ENCODE measurements around the gene SH3RF3.

Gene SH3RF3

DNA sequence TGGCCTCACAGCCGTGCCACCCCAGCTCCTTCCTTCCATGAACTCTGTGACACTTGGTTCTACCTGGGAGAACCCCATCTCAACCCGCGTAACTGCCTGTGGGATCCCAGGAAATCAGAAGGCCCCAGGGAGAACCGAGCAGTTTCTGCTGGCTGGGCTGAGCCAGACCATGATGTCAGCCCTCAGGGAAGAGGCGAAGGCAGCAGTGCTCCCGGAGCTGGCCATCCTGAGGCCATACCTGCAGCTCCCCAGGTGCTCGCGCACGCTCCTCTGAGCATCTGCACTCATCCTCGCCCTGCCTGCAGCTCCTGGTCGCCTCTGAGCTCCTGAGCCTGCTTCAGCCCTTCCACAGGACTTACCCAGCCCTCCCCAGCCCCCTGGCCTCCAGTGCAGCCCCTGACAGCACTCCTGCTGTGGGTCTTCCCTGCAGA, 298.7 kb downstream of the SH3RF3 start:
- Histone ChIP-seq H3K4me2 (no peak overlapping the region), H3K36me3 (ENCODE audit: insufficient read depth) (no peaks in the 10 kb centered on the region), H3K27me3 (ENCODE audit: insufficient read depth, low read depth) (no peaks in the 10 kb centered on the region), H3K4me3 (IDR thresholded peaks at IDR 0.05; ENCODE audit: insufficient read depth, low read depth, low read length) (no peak overlapping the region), H3K27ac (no peak overlapping the region), H4K20me1 (ENCODE audit: insufficient read depth) (no peaks in the 10 kb centered on the region), H3K4me1 (ENCODE audit: low read depth, poor library complexity, severe bottlenecking) (no peaks in the 10 kb centered on the region), H2AFZ (ENCODE audit: low read depth) (no peak overlapping the region), H3K9ac (no peak overlapping the region), H3K79me2 (ENCODE audit: insufficient read depth, low read depth) (no peaks in the 10 kb centered on the region)
- TF ChIP-seq, protein P1, sequence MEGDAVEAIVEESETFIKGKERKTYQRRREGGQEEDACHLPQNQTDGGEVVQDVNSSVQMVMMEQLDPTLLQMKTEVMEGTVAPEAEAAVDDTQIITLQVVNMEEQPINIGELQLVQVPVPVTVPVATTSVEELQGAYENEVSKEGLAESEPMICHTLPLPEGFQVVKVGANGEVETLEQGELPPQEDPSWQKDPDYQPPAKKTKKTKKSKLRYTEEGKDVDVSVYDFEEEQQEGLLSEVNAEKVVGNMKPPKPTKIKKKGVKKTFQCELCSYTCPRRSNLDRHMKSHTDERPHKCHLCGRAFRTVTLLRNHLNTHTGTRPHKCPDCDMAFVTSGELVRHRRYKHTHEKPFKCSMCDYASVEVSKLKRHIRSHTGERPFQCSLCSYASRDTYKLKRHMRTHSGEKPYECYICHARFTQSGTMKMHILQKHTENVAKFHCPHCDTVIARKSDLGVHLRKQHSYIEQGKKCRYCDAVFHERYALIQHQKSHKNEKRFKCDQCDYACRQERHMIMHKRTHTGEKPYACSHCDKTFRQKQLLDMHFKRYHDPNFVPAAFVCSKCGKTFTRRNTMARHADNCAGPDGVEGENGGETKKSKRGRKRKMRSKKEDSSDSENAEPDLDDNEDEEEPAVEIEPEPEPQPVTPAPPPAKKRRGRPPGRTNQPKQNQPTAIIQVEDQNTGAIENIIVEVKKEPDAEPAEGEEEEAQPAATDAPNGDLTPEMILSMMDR (conservative IDR thresholded peaks at IDR 0.05; ENCODE audit: low read depth, low read length): no peak

DNA sequence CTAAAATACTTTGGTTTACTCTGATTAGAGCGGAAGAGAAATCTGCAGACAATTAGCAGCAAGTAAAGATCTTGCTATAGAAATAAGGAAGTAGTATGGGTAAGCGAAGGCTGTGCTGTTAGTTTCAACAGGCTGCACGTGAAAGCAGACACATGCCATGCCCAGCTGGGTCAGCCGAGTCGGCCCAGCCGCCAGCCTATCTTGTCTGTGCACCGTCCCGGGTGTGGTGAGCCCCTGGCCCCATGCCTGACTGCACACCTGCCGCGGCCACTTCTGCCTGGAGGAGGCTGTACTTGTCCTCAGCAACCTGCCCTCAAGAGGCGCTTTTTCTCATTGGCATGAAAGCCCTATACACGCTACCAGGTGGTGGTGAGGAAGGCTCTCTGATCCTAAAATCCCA, 299.3 kb downstream of the SH3RF3 start:
- H2AFZ ChIP-seq (ENCODE audit: low read depth): no peak overlapping the region
- TF ChIP-seq, protein P1 (conservative IDR thresholded peaks at IDR 0.05; ENCODE audit: low read depth, low read length): no peak
- H4K20me1 ChIP-seq (ENCODE audit: insufficient read depth): no peaks in the 10 kb centered on the region
- H3K36me3 ChIP-seq (ENCODE audit: insufficient read depth): no peaks in the 10 kb centered on the region
- no peaks in the 10 kb centered on the region for H3K4me1 ChIP-seq (ENCODE audit: low read depth, poor library complexity, severe bottlenecking)
- H3K79me2 ChIP-seq (ENCODE audit: insufficient read depth, low read depth): no peaks in the 10 kb centered on the region
- no peak overlapping the region for H3K27ac ChIP-seq
- H3K9ac ChIP-seq: no peak overlapping the region
- H3K4me3 ChIP-seq (IDR thresholded peaks at IDR 0.05; ENCODE audit: insufficient read depth, low read depth, low read length): no peak overlapping the region
- H3K27me3 ChIP-seq (ENCODE audit: insufficient read depth, low read depth): no peaks in the 10 kb centered on the region
- no peak overlapping the region for H3K4me2 ChIP-seq

DNA sequence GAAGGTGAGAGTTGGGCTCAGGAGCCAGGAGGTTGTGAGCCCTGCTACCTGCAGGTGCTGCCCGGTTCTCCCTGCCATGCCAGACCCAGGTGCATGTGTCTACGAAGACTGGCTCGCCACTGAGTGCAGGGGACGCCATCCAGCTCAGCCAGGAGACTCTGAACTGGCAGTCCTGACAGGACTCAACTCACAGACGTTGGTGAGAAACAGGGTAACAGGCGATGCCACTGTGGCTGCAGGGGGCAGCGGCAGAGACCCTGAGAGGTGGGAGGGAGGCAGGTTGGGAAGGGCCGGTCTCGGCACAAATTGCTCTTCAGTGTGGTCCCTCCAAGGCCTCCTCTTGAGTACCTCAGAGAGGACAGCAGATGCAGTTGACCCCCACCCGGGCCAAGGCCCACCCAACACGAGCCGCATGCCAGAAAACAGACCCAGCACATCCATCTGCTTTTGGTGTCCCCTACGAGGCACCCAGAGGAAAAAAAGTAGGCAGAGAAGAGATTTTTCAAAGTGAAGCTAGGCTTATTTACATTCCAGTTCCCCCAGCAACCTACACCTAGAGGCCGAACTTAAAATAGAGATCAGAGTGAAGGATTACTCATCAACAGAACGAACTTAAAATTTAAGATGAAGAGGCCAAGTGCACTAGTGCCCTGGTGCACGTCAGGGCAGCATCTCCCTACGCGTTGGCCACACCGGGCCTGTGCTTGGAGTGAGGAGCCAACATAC, 300.0 kb downstream of the SH3RF3 start:
- Histone ChIP-seq H3K36me3 (ENCODE audit: insufficient read depth) (no peaks in the 10 kb centered on the region), H3K79me2 (ENCODE audit: insufficient read depth, low read depth) (no peaks in the 10 kb centered on the region), H3K27ac (no peak overlapping the region), H3K4me3 (IDR thresholded peaks at IDR 0.05; ENCODE audit: insufficient read depth, low read depth, low read length) (no peak overlapping the region), H3K4me1 (ENCODE audit: low read depth, poor library complexity, severe bottlenecking) (no peaks in the 10 kb centered on the region), H3K4me2 (no peak overlapping the region), H3K9ac (no peak overlapping the region), H2AFZ (ENCODE audit: low read depth) (no peak overlapping the region), H4K20me1 (ENCODE audit: insufficient read depth) (no peaks in the 10 kb centered on the region), H3K27me3 (ENCODE audit: insufficient read depth, low read depth) (no peaks in the 10 kb centered on the region)
- TF ChIP-seq, protein P1 (conservative IDR thresholded peaks at IDR 0.05; ENCODE audit: low read depth, low read length): no peak

GRCh38 chr2:109429567-109430328, 300.7 kb downstream of the SH3RF3 start:
- no peak overlapping the region for H3K27ac ChIP-seq
- TF ChIP-seq, protein P1 (conservative IDR thresholded peaks at IDR 0.05; ENCODE audit: low read depth, low read length): no peak
- no peak overlapping the region for H2AFZ ChIP-seq (ENCODE audit: low read depth)
- no peak overlapping the region for H3K4me2 ChIP-seq
- H3K4me1 ChIP-seq (ENCODE audit: low read depth, poor library complexity, severe bottlenecking): no peaks in the 10 kb centered on the region
- H3K36me3 ChIP-seq (ENCODE audit: insufficient read depth): no peaks in the 10 kb centered on the region
- H3K27me3 ChIP-seq (ENCODE audit: insufficient read depth, low read depth): no peaks in the 10 kb centered on the region
- H3K79me2 ChIP-seq (ENCODE audit: insufficient read depth, low read depth): no peaks in the 10 kb centered on the region
- no peak overlapping the region for H3K9ac ChIP-seq
- H4K20me1 ChIP-seq (ENCODE audit: insufficient read depth): no peaks in the 10 kb centered on the region
- no peak overlapping the region for H3K4me3 ChIP-seq (IDR thresholded peaks at IDR 0.05; ENCODE audit: insufficient read depth, low read depth, low read length)

Measured in KMS-11 (cell line).